Prostate gland (tissue), 2 donors: ENCODE results near the gene UBC. TPM values are rescaled to one million over a fixed set of nuclear protein-coding genes. Genes with fewer than 3 reads are reported as not detected.
A peak's percentile ranks its signal among the peaks of the same experiment; 100 is the strongest.
"Not testable (repeated sequence)": the region's sequence is repeated elsewhere in the genome, so short reads cannot be mapped to it uniquely, and the experiment has no call there.

Experiments used
- DNase-seq: peaks from one replicate; pipeline ENCODE4 v3.0.0-alpha.2; 2019; ENCODE audit warnings: low spot score
- H3K27ac ChIP-seq, 2 donors: fragments of 200-600 bp; sonication (generic); 2 replicates each; pipeline ENCODE4 v1.5.1; 2017 to 2019
- H3K27me3 ChIP-seq: fragments of 200-600 bp; sonication (generic); replicated peaks from 2 replicates; pipeline ENCODE4 v1.5.1; 2019; ENCODE audit not compliant: insufficient read depth
- H3K36me3 ChIP-seq, 2 donors: fragments of 200-600 bp; sonication (generic); 1 replicate in 1 of 2; 2 replicates in 1 of 2; pipeline versions ENCODE4 v1.5.1 to v1.8.1; 2017 to 2019
- H3K4me1 ChIP-seq: fragments of 200-600 bp; sonication (generic); replicated peaks from 2 replicates; pipeline ENCODE4 v1.5.1; 2019
- H3K4me3 ChIP-seq, 2 donors: fragments of 200-600 bp; sonication (generic); 2 replicates each; pipeline ENCODE4 v1.5.1; 2017 to 2019
- H3K9me3 ChIP-seq: fragments of 200-600 bp; sonication (generic); 2 replicates; pipeline ENCODE4 v1.5.1; 2017
- POLR2A ChIP-seq: fragments of 450-650 bp; IDR thresholded peaks from one replicate; pipeline ENCODE4 v1.6.1; 2016; ENCODE audit warnings: antibody characterized with exemption, mild to moderate bottlenecking
- POLR2AphosphoS5 ChIP-seq: sonication (generic); formaldehyde crosslinking; IDR thresholded peaks from one replicate; pipeline ENCODE4 v1.6.1; 2017; ENCODE audit warnings: antibody characterized with exemption
- WGBS: methylation state at CpG from one replicate; pipeline ENCODE4 v1.1.5; 2018; 5-methylcytosine and 5-hydroxymethylcytosine counted together
- intact Hi-C: fragments of 100-400 bp; cut with DNase I; formaldehyde crosslinking; loops from one replicate; pipeline ENCODE4 v1.14.2; 2022
- total RNA-seq, 2 donors: library from RNA; depleted of rRNA; stranded (reverse); fragments of >200 nt; gene quantifications; one replicate each; pipeline ENCODE4 v1.1.0, GENCODE V29; 2016
- TF ChIP-seq, protein P1 (sequence below), 4 experiments: fragments of 200-600 bp in 2 of 4; fragments of 450-650 bp in 2 of 4; sonication (generic) in 2 of 4; IDR thresholded peaks; 1 replicate in 3 of 4; 2 replicates in 1 of 4; pipeline ENCODE4 v1.5.1; 2016 to 2019; ENCODE audit warnings: antibody characterized with exemption in 4 of 4, mild to moderate bottlenecking in 2 of 4, moderate library complexity in 2 of 4

The UBC gene
- total RNA-seq, 2 donors from 2014 or later = 854 to 1,154 TPM

DNA sequence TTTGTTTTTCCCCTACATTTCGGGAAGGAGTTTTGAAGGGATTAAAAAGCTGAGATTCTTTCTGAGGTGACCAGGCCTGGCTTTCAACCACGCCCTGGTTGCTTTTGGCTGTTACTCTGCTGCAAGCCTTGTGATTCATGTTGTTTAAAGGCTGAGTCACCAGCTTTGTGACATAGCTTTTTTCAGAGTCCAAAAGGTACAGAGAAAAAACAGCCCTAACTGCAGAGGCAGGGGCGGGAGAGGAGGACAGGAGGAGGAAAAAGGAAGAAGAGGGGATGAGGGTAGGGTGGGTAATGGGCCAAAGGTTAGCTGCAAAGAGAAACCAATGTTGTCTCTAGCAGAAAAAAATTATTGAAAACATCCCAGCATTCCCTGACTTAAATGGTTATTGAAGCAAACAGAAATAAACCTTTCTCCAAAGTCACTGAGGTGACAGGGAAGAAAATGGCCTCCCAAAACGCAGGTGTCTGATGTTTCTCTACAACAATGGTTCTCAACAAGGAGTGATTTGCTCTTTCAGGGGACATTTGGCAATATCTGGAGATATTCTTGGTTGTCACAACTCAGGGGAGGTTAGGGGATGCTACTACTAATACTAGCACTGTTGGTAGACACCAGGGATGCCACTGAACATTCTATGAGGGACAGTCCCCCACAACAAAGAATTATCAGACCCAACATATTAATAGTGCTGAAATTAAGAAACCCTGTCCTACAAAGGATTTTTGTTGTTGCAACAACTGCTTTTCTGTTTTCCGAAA is 2.1 kb upstream of the UBC start:
- peak overlapping the region in 1 of 2 donors; percentile 17 for H3K4me3 ChIP-seq
- intact Hi-C loops = no loop called here
- H3K36me3 ChIP-seq = no peaks in the 10 kb centered on the region
- peak overlapping the region; percentile 99 to 100 for H3K27ac ChIP-seq
- H3K27me3 ChIP-seq = no peaks in the 10 kb centered on the region
- H3K4me1 ChIP-seq = peaks cover 4% of the 10 kb centered on the region
- DNase-seq = peak; percentile 89
- H3K9me3 ChIP-seq = no peaks in the 10 kb centered on the region
- 11% methylated on average over 5 of the region's 5 CpGs for WGBS
- TF ChIP-seq, protein P1, sequence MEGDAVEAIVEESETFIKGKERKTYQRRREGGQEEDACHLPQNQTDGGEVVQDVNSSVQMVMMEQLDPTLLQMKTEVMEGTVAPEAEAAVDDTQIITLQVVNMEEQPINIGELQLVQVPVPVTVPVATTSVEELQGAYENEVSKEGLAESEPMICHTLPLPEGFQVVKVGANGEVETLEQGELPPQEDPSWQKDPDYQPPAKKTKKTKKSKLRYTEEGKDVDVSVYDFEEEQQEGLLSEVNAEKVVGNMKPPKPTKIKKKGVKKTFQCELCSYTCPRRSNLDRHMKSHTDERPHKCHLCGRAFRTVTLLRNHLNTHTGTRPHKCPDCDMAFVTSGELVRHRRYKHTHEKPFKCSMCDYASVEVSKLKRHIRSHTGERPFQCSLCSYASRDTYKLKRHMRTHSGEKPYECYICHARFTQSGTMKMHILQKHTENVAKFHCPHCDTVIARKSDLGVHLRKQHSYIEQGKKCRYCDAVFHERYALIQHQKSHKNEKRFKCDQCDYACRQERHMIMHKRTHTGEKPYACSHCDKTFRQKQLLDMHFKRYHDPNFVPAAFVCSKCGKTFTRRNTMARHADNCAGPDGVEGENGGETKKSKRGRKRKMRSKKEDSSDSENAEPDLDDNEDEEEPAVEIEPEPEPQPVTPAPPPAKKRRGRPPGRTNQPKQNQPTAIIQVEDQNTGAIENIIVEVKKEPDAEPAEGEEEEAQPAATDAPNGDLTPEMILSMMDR (IDR thresholded peaks at IDR 0.05) = peak in 1 of 4 experiments; percentile 2
- TF ChIP-seq POLR2AphosphoS5 (peak; percentile 99), POLR2A (peak; percentile 72)

DNA sequence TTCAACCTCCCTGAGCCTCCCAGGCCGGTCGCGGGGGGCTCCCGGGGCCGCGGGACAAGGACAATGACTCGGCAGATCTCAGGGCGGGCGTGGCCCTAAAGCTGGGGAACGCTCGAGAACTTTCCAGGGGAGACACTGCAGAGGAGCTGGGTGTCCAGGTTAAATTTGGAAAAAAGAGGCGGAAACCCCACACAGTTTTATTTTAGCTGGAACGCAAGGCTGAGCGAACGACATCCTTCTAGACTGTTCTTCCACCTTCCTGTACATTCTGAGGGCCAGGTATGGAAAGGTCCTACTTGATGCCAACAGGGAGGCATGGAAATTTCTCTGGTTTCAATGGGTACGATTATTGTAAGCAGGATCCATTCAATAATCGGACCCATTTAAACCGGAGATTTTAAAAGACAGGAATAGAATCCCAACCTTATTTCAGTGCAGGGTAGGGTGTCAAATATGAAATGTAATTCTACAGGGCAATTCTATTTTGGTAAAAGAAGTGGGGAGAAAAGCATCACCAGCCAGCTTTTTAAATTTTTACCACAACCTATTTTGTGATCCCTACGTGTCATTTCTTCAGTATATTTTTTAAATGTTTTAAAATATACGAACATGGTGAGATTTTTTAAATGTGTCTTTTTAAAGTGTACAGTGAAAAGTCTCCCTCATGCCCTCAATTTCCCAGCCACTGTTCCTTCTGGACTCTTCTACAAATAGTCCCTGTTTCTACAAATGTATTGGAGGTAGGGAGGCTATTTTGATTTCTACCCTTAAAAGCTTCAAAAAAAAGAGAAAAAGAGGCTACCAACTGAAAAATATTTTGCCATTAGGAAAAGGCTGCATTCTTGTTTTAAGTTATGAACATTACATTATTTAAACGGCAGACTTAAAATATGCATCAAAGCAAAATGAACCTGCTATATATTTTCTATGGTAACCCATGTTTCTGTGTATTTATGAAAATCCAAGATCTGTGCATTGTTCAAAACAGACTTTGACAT is 1.1 kb upstream of the UBC start:
- 21% methylated on average over 21 of the region's 21 CpGs for WGBS
- intact Hi-C loops = loop anchor here (2.0 kb wide), 1 partner anchor 23 kb away; no protein-coding TSS in a partner anchor
- H3K4me1 ChIP-seq = peaks cover 8% of the 10 kb centered on the region

DNA sequence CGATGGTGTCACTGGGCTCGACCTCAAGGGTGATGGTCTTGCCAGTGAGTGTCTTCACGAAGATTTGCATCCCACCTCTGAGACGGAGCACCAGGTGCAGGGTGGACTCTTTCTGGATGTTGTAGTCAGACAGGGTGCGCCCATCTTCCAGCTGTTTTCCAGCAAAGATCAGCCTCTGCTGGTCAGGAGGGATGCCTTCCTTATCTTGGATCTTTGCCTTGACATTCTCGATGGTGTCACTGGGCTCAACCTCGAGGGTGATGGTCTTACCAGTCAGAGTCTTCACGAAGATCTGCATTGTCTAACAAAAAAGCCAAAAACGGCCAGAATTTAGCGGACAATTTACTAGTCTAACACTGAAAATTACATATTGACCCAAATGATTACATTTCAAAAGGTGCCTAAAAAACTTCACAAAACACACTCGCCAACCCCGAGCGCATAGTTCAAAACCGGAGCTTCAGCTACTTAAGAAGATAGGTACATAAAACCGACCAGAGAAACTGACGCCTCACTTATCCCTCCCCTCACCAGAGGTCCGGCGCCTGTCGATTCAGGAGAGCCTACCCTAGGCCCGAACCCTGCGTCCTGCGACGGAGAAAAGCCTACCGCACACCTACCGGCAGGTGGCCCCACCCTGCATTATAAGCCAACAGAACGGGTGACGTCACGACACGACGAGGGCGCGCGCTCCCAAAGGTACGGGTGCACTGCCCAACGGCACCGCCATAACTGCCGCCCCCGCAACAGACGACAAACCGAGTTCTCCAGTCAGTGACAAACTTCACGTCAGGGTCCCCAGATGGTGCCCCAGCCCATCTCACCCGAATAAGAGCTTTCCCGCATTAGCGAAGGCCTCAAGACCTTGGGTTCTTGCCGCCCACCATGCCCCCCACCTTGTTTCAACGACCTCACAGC is 717 bp downstream of the UBC start:
- peak; percentile 93 for DNase-seq
- Histone ChIP-seq H3K27me3 (no peaks in the 10 kb centered on the region), H3K9me3 (no peaks in the 10 kb centered on the region), H3K4me3 (peak overlapping the region; percentile 75 to 97), H3K4me1 (peaks cover 12% of the 10 kb centered on the region), H3K27ac (peak overlapping the region; percentile 99 to 100), H3K36me3 (no peaks in the 10 kb centered on the region)
- intact Hi-C loops = loop anchor here (2.0 kb wide), 1 partner anchor 25 kb away; no protein-coding TSS in a partner anchor
- 3% methylated on average over 46 of the region's 46 CpGs for WGBS
- TF ChIP-seq, protein P1 (IDR thresholded peaks at IDR 0.05) = peak; percentile 61 to 95 (median 74)
- TF ChIP-seq POLR2A (peak; percentile 64), POLR2AphosphoS5 (peak; percentile 80)

More for the DNA sequence above, 1.1 kb upstream of the UBC start:
- Histone ChIP-seq H3K4me3 (peak overlapping the region; percentile 75 to 97), H3K27me3 (no peaks in the 10 kb centered on the region), H3K27ac (peak overlapping the region; percentile 99 to 100), H3K36me3 (no peaks in the 10 kb centered on the region), H3K9me3 (no peaks in the 10 kb centered on the region)
- TF ChIP-seq POLR2A (no peak), POLR2AphosphoS5 (peak; percentile 68)
- TF ChIP-seq, protein P1 (IDR thresholded peaks at IDR 0.05) = no peak
- peak; percentile 46 for DNase-seq

DNA sequence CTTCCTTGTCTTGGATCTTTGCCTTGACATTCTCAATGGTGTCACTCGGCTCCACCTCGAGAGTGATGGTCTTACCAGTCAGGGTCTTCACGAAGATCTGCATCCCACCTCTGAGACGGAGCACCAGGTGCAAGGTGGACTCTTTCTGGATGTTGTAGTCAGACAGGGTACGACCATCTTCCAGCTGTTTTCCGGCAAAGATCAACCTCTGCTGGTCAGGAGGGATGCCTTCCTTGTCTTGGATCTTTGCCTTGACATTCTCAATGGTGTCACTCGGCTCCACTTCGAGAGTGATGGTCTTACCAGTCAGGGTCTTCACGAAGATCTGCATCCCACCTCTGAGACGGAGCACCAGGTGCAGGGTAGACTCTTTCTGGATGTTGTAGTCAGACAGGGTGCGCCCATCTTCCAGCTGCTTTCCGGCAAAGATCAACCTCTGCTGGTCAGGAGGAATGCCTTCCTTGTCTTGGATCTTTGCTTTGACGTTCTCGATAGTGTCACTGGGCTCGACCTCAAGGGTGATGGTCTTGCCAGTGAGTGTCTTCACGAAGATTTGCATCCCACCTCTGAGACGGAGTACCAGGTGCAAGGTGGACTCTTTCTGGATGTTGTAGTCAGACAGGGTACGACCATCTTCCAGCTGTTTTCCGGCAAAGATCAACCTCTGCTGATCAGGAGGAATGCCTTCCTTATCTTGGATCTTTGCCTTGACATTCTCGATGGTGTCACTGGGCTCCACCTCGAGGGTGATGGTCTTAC is 1.7 kb downstream of the UBC start:
- H3K4me3 ChIP-seq = peak overlapping the region in 1 of 2 donors; percentile 97
- intact Hi-C loops = not testable (repeated sequence)

More for the DNA sequence above, 1.7 kb downstream of the UBC start:
- peak overlapping the region; percentile 99 to 100 for H3K27ac ChIP-seq
- 42% methylated on average over 19 of the region's 21 CpGs for WGBS
- not testable (repeated sequence) for H3K9me3 ChIP-seq, H3K36me3 ChIP-seq, DNase-seq, H3K27me3 ChIP-seq
- peaks cover 12% of the 10 kb centered on the region for H3K4me1 ChIP-seq
- TF ChIP-seq POLR2AphosphoS5 (peak; percentile 38), POLR2A (peak; percentile 17)
